ENCODE measurements around the gene ZBTB7B. TPM values are rescaled to one million over a fixed set of nuclear protein-coding genes. Genes with fewer than 3 reads are reported as not detected.

ZBTB7B gene
- total RNA-seq, 4 donors from 2014 or later = 23.5 to 74.0 (median 30.8) TPM

DNA sequence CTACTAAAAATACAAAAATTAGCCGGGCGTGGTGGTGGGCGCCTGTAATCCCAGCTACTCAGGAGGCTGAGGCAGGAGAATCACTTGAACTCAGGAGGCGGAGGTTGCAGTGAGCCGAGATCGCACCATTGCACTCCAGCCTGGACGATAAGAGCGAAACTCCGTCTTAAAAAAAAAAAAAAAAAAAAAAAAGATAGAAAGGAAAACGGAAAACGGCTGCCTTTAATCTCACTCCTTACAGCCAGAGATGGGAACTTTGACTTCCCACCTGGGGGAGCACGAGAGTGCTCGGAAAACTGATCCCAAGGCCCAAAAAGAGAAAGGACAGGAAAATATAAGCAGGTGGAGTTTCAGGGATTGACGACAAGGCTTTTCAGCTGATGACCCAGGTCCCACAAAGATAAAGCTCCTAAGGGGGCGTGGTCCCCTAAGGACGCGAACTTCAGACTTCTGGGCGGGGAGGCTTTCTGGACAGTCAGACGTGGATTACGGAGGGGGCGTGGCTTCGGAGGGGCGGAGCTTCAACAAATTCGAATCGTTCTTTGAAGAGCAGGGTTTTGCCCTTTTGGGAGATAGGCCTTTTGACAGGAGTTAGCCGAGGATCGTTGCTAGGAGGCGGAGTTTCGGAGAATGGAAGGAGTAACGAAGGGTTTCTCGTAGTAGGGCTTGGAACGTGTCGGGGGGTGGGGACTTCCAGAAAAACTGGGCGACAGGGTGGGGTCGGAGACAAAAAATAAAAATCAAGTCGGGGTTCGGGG is 29.1 kb upstream of the ZBTB7B start:
- TF ChIP-seq, protein P1, sequence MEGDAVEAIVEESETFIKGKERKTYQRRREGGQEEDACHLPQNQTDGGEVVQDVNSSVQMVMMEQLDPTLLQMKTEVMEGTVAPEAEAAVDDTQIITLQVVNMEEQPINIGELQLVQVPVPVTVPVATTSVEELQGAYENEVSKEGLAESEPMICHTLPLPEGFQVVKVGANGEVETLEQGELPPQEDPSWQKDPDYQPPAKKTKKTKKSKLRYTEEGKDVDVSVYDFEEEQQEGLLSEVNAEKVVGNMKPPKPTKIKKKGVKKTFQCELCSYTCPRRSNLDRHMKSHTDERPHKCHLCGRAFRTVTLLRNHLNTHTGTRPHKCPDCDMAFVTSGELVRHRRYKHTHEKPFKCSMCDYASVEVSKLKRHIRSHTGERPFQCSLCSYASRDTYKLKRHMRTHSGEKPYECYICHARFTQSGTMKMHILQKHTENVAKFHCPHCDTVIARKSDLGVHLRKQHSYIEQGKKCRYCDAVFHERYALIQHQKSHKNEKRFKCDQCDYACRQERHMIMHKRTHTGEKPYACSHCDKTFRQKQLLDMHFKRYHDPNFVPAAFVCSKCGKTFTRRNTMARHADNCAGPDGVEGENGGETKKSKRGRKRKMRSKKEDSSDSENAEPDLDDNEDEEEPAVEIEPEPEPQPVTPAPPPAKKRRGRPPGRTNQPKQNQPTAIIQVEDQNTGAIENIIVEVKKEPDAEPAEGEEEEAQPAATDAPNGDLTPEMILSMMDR (IDR thresholded peaks at IDR 0.05; ENCODE audit: low read depth) = no peak

DNA sequence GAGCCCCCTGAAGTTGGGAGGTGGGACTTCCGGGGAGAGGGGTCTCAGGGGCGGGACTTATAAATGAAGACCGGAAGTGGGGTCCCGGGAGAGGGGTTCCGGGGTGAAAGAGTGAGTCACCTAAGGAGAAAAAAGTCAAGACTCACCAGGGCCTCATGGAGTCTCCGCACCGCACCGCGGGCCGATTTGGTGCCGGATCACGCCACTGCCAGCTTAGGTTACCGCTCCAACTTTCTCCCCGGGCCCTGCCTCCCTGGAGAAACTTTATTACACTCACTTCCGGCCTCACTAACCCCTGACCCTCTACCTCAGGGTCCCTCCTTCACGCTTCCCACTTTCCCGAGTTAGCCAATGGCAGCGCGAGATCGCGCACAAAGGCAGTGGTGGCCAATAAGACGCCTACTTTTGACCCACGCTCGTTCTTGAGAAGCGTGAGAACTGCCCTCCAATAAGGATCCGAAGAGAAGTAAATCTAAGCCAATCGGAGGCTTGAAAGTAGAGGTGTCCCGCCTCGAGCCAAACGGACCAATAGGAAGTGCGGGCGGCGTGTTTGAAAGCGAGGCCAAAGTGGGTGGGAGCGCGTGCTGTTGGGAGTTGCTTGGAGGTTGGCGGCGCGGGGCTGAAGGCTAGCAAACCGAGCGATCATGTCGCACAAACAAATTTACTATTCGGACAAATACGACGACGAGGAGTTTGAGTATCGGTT is 28.3 kb upstream of the ZBTB7B start, which contains the start of gene CKS1B:
Gene CKS1B (plus strand): TSS at position 580 of the 706 bp plus-strand sequence. CDS start 65 bp downstream, at position 645.
- TF ChIP-seq, protein P1 (IDR thresholded peaks at IDR 0.05; ENCODE audit: low read depth) = no peak

DNA sequence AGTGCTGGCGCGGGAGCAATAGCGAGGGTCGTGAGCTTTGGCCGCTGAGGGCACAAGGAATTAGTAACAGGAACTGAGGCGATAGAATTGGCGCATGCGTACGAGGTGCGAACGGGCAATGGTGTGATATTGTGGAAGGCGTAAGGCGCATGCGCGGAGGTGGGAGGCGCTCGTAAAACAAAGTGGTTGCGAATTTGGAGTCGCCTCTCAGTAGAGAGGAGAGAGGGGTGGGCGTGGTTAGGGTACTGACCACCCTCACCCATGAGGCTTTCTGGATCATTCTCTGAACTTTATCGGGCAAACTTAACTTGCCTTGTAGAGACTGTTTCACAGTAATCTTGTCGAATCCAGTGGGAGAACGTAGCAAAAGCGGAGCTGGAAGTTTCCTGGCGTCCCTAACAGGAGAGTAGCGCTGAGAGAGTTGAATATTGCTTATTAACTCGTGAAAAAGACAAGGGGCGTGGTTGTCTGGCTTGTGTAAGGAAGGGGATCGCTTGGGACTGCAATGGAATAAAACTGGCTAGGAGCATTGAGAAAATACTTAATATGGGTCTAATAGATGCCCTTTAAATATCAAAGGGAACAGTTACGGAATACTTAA is 27.7 kb upstream of the ZBTB7B start:
- TF ChIP-seq, protein P1 (IDR thresholded peaks at IDR 0.05; ENCODE audit: low read depth) = no peak

DNA sequence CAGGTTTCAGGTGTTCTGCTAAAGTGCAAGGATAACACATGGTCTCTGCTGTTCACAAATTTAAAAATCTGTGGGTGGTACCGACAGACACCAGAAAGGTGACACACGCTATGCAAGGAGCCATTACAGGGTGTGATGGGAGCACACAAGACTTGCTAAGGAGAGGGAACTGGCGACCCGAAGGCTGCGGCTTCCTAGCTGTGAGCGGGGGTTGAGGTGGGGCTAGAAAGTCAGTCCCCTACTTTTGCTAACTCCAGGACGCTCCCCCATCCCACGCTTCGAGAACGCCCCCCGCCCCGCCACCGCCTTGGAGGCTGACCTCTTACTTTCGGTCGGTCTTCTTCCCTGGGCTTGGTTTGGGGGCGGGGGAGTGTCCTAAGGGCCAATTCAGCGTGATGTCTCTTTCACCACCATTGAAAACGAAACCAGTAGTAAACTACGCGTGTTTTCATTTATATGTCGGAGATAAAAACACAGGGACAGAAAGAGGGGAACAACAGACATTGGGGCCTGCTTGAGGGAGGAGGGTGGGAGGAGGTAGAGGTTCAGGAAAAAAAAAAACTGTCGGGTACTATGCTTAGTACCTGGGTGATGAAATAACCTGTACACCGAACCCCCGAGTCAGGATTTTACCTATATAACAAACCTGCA is 27.1 kb upstream of the ZBTB7B start:
- TF ChIP-seq, protein P1 (IDR thresholded peaks at IDR 0.05; ENCODE audit: low read depth) = no peak

DNA sequence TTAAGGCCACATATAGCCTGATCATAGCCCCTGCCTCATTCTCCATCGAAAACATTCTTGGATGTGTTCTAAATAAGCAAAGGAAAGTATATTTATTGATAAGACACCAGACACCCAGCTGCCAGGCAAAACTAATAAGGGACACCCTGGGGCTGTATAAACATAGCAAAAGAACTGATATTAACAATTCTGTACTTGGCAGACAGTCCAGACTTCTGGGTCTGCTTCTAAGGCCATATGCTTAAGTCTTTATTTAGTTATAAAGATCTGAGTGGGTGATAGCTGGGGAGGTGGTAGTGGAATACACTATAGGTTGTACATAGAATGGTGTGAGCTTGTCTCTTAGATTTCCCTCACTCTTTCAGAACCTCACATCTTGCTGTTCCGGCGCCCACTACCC is 24.2 kb upstream of the ZBTB7B start:
- TF ChIP-seq, protein P1 (IDR thresholded peaks at IDR 0.05; ENCODE audit: low read depth) = no peak

DNA sequence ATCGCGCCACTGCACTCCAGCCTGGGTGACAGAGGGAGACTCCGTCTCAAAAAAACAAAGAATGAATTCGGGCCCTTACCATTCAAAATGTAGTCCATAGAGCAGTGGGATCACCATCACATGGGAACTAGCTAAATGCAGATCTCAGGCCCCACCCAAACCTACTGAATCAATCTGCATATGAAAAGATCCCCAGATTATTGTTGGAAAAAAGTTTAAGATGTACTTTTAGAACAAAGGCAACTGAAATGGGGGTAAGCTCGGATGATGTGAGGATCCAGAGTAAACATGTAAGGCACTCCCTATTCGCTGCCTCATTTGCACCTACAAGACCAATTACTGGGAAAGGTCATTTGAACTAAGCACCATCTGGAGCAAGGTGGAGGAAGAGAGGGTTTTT is 20.3 kb upstream of the ZBTB7B start:
- TF ChIP-seq, protein P1 (IDR thresholded peaks at IDR 0.05; ENCODE audit: low read depth) = no peak
